Vagina (tissue), 2 donors: ENCODE data around the gene PPTC7. TPM values are rescaled to one million over a fixed set of nuclear protein-coding genes. Genes with fewer than 3 reads are reported as not detected.

Source experiments
- DNase-seq, 2 donors: peaks; one replicate each; pipeline ENCODE4 v3.0.0-alpha.2; 2017; ENCODE audit errors: extremely low spot score in 2 of 2
- H3K27ac ChIP-seq: fragments of 200-600 bp; sonication (generic); one replicate; pipeline ENCODE4 v1.5.1; 2019
- H3K27me3 ChIP-seq: fragments of 200-600 bp; sonication (generic); one replicate; pipeline ENCODE4 v1.5.1; 2019
- H3K36me3 ChIP-seq, 2 donors: fragments of 200-600 bp; sonication (generic); one replicate each; pipeline ENCODE4 v1.5.1; 2017 to 2019
- H3K4me1 ChIP-seq: fragments of 200-600 bp; sonication (generic); one replicate; pipeline ENCODE4 v1.5.1; 2019
- H3K4me3 ChIP-seq, 2 donors: fragments of 200-600 bp; sonication (generic); 1 replicate in 1 of 2; 2 replicates in 1 of 2; pipeline ENCODE4 v1.5.1; 2016 to 2019
- H3K9me3 ChIP-seq: fragments of 200-600 bp; sonication (generic); one replicate; pipeline ENCODE4 v1.5.1; 2019
- POLR2A ChIP-seq, 2 donors: fragments of 450-650 bp; IDR thresholded peaks; one replicate each; pipeline ENCODE4 v1.6.1; 2017; ENCODE audit warnings: antibody characterized with exemption in 2 of 2, mild to moderate bottlenecking in 2 of 2, moderate library complexity in 2 of 2
- POLR2AphosphoS5 ChIP-seq, 2 donors: sonication (generic); formaldehyde crosslinking; IDR thresholded peaks; one replicate each; pipeline ENCODE4 v1.9.0; 2017; ENCODE audit warnings: antibody characterized with exemption in 2 of 2, mild to moderate bottlenecking in 2 of 2, low read depth in 1 of 2; ENCODE audit not compliant: insufficient read depth in 1 of 2
- intact Hi-C: fragments of 100-400 bp; cut with DNase I; formaldehyde crosslinking; loops from one replicate; pipeline ENCODE4 v1.15.1; 2023
- total RNA-seq: library from RNA; depleted of rRNA; stranded (reverse); fragments of >200 nt; gene quantifications from one replicate; pipeline ENCODE4 v1.2.3, GENCODE V29; 2016
- TF ChIP-seq, protein P1 (sequence below), 3 experiments: fragments of 450-650 bp in 2 of 3; fragments of 200-600 bp in 1 of 3; sonication (generic) in 1 of 3; IDR thresholded peaks; one replicate each; pipeline ENCODE4 v1.5.1; 2017 to 2019; ENCODE audit warnings: antibody characterized with exemption in 3 of 3, mild to moderate bottlenecking in 2 of 3, moderate library complexity in 2 of 3

The PPTC7 gene
- total RNA-seq, 1 donor from 2014 or later = 43.0 TPM

DNA sequence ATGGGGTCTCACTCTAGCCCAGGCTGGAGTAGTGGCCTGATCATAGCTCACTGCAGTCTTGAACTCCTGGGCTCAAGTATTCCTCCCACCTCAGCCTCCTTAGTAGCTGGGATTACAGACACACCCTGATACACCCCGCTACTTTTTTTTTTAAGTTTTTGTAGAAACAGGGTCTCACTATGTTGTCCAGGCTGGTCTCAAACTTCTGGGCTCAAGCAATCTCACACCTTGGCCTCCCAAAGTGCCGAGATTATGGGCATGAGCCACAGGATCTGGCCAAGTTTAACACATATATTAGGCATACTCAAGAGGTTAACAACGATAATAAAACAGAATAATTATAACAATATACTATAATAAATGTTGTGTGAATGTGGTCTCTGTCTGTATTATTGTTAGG, 25.8 kb downstream of the PPTC7 start:
- no peak for DNase-seq
- Histone ChIP-seq H3K9me3 (no peaks in the 10 kb centered on the region), H3K4me3 (no peak overlapping the region), H3K36me3 (no peaks in the 10 kb centered on the region), H3K27ac (no peak overlapping the region), H3K27me3 (no peaks in the 10 kb centered on the region), H3K4me1 (peaks cover 87% of the 10 kb centered on the region)
- TF ChIP-seq, protein P1, sequence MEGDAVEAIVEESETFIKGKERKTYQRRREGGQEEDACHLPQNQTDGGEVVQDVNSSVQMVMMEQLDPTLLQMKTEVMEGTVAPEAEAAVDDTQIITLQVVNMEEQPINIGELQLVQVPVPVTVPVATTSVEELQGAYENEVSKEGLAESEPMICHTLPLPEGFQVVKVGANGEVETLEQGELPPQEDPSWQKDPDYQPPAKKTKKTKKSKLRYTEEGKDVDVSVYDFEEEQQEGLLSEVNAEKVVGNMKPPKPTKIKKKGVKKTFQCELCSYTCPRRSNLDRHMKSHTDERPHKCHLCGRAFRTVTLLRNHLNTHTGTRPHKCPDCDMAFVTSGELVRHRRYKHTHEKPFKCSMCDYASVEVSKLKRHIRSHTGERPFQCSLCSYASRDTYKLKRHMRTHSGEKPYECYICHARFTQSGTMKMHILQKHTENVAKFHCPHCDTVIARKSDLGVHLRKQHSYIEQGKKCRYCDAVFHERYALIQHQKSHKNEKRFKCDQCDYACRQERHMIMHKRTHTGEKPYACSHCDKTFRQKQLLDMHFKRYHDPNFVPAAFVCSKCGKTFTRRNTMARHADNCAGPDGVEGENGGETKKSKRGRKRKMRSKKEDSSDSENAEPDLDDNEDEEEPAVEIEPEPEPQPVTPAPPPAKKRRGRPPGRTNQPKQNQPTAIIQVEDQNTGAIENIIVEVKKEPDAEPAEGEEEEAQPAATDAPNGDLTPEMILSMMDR (IDR thresholded peaks at IDR 0.05) = no peak
- TF ChIP-seq POLR2A (IDR thresholded peaks at IDR 0.05) (no peak), POLR2AphosphoS5 (IDR thresholded peaks at IDR 0.05; ENCODE audit: insufficient read depth in 1 of 2, low read depth in 1 of 2) (no peak)
- intact Hi-C loops = no loop called here

DNA sequence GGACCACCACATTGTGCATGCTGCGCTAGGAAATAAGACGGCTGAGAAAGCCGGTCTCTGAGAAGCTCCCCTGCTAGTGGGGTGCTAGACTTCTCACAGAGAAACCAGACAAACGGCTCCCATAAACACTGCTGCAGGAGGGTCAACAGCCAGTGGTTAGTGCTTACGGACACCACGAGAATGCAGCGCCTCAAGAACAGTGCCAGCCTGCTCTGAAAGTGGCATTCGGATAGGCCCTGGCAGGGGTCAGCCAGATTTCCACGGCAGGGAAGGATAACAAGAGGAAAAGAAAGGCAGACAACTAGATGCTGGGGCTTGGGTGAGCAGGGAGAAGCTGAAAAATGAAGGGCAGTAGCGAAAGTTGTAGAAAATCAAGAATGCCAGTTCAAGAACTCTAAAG, 26.4 kb downstream of the PPTC7 start:
- Histone ChIP-seq H3K4me1 (peaks cover 87% of the 10 kb centered on the region), H3K27me3 (no peaks in the 10 kb centered on the region), H3K4me3 (no peak overlapping the region), H3K36me3 (no peaks in the 10 kb centered on the region), H3K27ac (no peak overlapping the region), H3K9me3 (no peaks in the 10 kb centered on the region)
- TF ChIP-seq, protein P1 (IDR thresholded peaks at IDR 0.05) = no peak
- TF ChIP-seq POLR2AphosphoS5 (IDR thresholded peaks at IDR 0.05; ENCODE audit: insufficient read depth in 1 of 2, low read depth in 1 of 2) = no peak
- no peak for TF ChIP-seq POLR2A (IDR thresholded peaks at IDR 0.05)
- intact Hi-C loops = no loop called here
- DNase-seq = no peak

DNA sequence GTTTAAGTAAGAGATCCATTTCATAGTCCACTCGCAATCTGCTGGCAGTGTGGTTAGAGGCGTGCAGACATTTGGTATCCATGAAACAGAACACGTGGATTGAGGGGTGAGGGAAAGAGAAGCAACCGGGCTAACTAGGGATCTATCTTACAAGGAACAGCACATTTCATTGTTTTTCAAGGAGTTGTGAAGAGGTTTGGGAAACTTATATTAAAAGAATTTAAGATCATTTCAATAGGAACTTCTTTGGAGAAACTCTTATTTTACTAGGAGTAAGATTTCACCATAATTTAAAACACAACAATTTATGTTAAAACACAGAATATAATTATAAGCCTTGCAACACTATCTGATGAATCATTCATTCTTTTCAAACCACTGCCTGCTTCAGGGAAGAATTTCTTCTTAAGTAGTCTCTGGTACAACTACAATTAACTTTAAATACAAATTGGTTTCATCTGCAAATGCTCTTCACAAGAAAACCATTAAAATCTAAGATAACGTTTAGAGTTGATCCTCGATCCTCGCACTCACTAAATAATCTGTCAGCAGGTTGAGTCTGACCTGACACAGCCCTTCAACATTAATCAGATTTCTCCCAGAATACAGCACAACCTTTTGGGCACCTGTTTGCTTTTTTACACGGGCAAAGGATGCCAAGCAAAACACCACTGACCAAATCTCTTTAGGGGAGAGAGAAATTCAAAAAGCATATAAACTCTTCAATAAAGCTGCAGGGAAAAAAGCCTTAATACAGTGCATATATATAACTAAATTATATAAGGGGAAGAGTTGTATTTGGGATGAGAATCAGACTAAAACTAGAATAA, 27.3 kb downstream of the PPTC7 start:
- H3K27ac ChIP-seq = peak overlapping the region; percentile 33

GRCh38 chr12:110554184-110554583, 28.9 kb downstream of the PPTC7 start:
- H3K27ac ChIP-seq = no peak overlapping the region
- H3K27me3 ChIP-seq = no peaks in the 10 kb centered on the region
- intact Hi-C loops = no loop called here
- peaks cover 0 to 5% of the 10 kb centered on the region in 2 donors for H3K36me3 ChIP-seq
- no peaks in the 10 kb centered on the region for H3K9me3 ChIP-seq
- TF ChIP-seq, protein P1 (IDR thresholded peaks at IDR 0.05) = no peak
- TF ChIP-seq POLR2AphosphoS5 (IDR thresholded peaks at IDR 0.05; ENCODE audit: insufficient read depth in 1 of 2, low read depth in 1 of 2) (no peak), POLR2A (IDR thresholded peaks at IDR 0.05) (no peak)
- H3K4me1 ChIP-seq = peaks cover 80% of the 10 kb centered on the region
- H3K4me3 ChIP-seq = no peak overlapping the region
- no peak for DNase-seq

More for the DNA sequence above, 27.3 kb downstream of the PPTC7 start:
- peaks cover 0 to 5% of the 10 kb centered on the region in 2 donors for H3K36me3 ChIP-seq
- H3K9me3 ChIP-seq = no peaks in the 10 kb centered on the region
- intact Hi-C loops = no loop called here
- H3K27me3 ChIP-seq = no peaks in the 10 kb centered on the region
- no peak overlapping the region for H3K4me3 ChIP-seq
- no peak for TF ChIP-seq POLR2A (IDR thresholded peaks at IDR 0.05)
- TF ChIP-seq, protein P1 (IDR thresholded peaks at IDR 0.05) = no peak
- TF ChIP-seq POLR2AphosphoS5 (IDR thresholded peaks at IDR 0.05; ENCODE audit: insufficient read depth in 1 of 2, low read depth in 1 of 2) = peak in 1 of 2 donors; percentile 5
- H3K4me1 ChIP-seq = peaks cover 78% of the 10 kb centered on the region
- DNase-seq = no peak

- TF ChIP-seq, protein P1 (IDR thresholded peaks at IDR 0.05) = no peak
- TF ChIP-seq POLR2A (IDR thresholded peaks at IDR 0.05) (no peak), POLR2AphosphoS5 (IDR thresholded peaks at IDR 0.05; ENCODE audit: insufficient read depth in 1 of 2, low read depth in 1 of 2) (no peak)
- H3K27ac ChIP-seq = no peak overlapping the region
- H3K27me3 ChIP-seq = no peaks in the 10 kb centered on the region
- no peaks in the 10 kb centered on the region for H3K9me3 ChIP-seq
- H3K4me1 ChIP-seq = peaks cover 82% of the 10 kb centered on the region
- peaks cover 0 to 10% of the 10 kb centered on the region in 2 donors for H3K36me3 ChIP-seq
- DNase-seq = no peak
- intact Hi-C loops = no loop called here
- H3K4me3 ChIP-seq = no peak overlapping the region
Observed at GRCh38 chr12:110550981-110551380, 32.1 kb downstream of the PPTC7 start.
